H9 (cell line): ENCODE results near the gene RIOK1. TPM values are rescaled to one million over a fixed set of nuclear protein-coding genes. Genes with fewer than 3 reads are reported as not detected.

Source experiments
- DNase-seq: peaks from one replicate; pipeline ENCODE4 v3.0.0-alpha.2; 2017
- H2AFZ ChIP-seq: one replicate; pipeline ENCODE4 v1.6.1; 2013; ENCODE audit warnings: mild to moderate bottlenecking, low read length, control low read depth, moderate library complexity
- H2AK5ac ChIP-seq: 2 replicates; pipeline ENCODE4 v1.6.1; 2013; ENCODE audit warnings: low read length, control low read depth, mixed read lengths; ENCODE audit not compliant: insufficient read length
- H2BK120ac ChIP-seq: one replicate; pipeline ENCODE4 v1.6.1; 2013; ENCODE audit warnings: low read depth, mild to moderate bottlenecking, low read length, control low read depth, inconsistent platforms; ENCODE audit not compliant: poor library complexity, severe bottlenecking
- H2BK12ac ChIP-seq: 2 replicates; pipeline ENCODE4 v1.6.1; 2013; ENCODE audit warnings: low read length, control low read depth, mixed read lengths, low read depth; ENCODE audit not compliant: insufficient read length
- H2BK15ac ChIP-seq: 2 replicates; pipeline ENCODE4 v1.6.1; 2013; ENCODE audit warnings: low read depth, low read length, control low read depth
- H2BK20ac ChIP-seq: one replicate; pipeline ENCODE4 v1.6.1; 2013; ENCODE audit warnings: low read depth, mild to moderate bottlenecking, low read length, control low read depth, inconsistent platforms; ENCODE audit not compliant: poor library complexity, severe bottlenecking
- H2BK5ac ChIP-seq: 2 replicates; pipeline ENCODE4 v1.6.1; 2013; ENCODE audit warnings: low read length, control low read depth, mixed read lengths; ENCODE audit not compliant: insufficient read length
- H3K14ac ChIP-seq: 2 replicates; pipeline ENCODE4 v1.6.1; 2013; ENCODE audit warnings: low read length, control low read depth; ENCODE audit not compliant: insufficient read depth
- H3K18ac ChIP-seq: 2 replicates; pipeline ENCODE4 v1.6.1; 2013; ENCODE audit warnings: low read depth, mild to moderate bottlenecking, mixed read lengths, low read length, control low read depth; ENCODE audit not compliant: insufficient read length
- H3K23ac ChIP-seq: 2 replicates; pipeline ENCODE4 v1.6.1; 2013; ENCODE audit warnings: low read length, control low read depth, mixed read lengths, low read depth; ENCODE audit not compliant: insufficient read length
- H3K23me2 ChIP-seq: 2 replicates; pipeline ENCODE4 v1.6.1; 2013; ENCODE audit warnings: low read depth, mild to moderate bottlenecking, mixed read lengths, low read length, control low read depth; ENCODE audit not compliant: insufficient read length, poor library complexity, severe bottlenecking
- H3K27ac ChIP-seq: 2 replicates; pipeline ENCODE4 v1.5.1; 2013; ENCODE audit warnings: low read length, control low read depth, mixed read lengths, low read depth; ENCODE audit not compliant: insufficient read length
- H3K27me3 ChIP-seq: 2 replicates; pipeline ENCODE4 v1.6.1; 2013; ENCODE audit warnings: low read length, control low read depth, inconsistent platforms; ENCODE audit not compliant: insufficient read depth
- H3K4ac ChIP-seq: 2 replicates; pipeline ENCODE4 v1.6.1; 2013; ENCODE audit warnings: low read depth, mild to moderate bottlenecking, control low read depth, inconsistent platforms, low read length, moderate library complexity
- H3K4me1 ChIP-seq: 2 replicates; pipeline ENCODE4 v1.6.1; 2013; ENCODE audit warnings: low read length, control low read depth, inconsistent platforms; ENCODE audit not compliant: insufficient read depth
- H3K4me2 ChIP-seq: 2 replicates; pipeline ENCODE4 v1.6.1; 2013; ENCODE audit warnings: low read length, control low read depth, mixed read lengths; ENCODE audit not compliant: insufficient read length, insufficient read depth
- H3K56ac ChIP-seq: 2 replicates; pipeline ENCODE4 v1.6.1; 2013; ENCODE audit warnings: low read depth, mild to moderate bottlenecking, mixed read lengths, low read length, control low read depth; ENCODE audit not compliant: insufficient read length
- H3K79me1 ChIP-seq: 2 replicates; pipeline ENCODE4 v1.6.1; 2013; ENCODE audit warnings: low read depth, mild to moderate bottlenecking, moderate library complexity, low read length, control low read depth, inconsistent platforms; ENCODE audit not compliant: insufficient read depth, poor library complexity, severe bottlenecking
- H3K79me2 ChIP-seq: 2 replicates; pipeline ENCODE4 v1.6.1; 2013; ENCODE audit warnings: low read length, control low read depth, inconsistent platforms; ENCODE audit not compliant: insufficient read depth
- H3K9ac ChIP-seq: 2 replicates; pipeline ENCODE4 v1.6.1; 2013; ENCODE audit warnings: low read length, control low read depth, mixed read lengths; ENCODE audit not compliant: insufficient read length; ENCODE audit errors: extremely low read depth
- H3K9me3 ChIP-seq: one replicate; pipeline ENCODE4 v1.6.1; 2013; ENCODE audit warnings: low read depth, low read length, inconsistent platforms; ENCODE audit not compliant: control insufficient read depth
- H3T11ph ChIP-seq: one replicate; pipeline ENCODE4 v1.6.1; 2013; ENCODE audit warnings: mild to moderate bottlenecking, low read length, control low read depth, inconsistent platforms
- H4K20me1 ChIP-seq: one replicate; pipeline ENCODE4 v1.6.1; 2013; ENCODE audit not compliant: control insufficient read depth, insufficient read length, insufficient read depth
- H4K5ac ChIP-seq: 2 replicates; pipeline ENCODE4 v1.6.1; 2013; ENCODE audit warnings: low read depth, mild to moderate bottlenecking, mixed read lengths, low read length, control low read depth; ENCODE audit not compliant: insufficient read length
- H4K8ac ChIP-seq: replicated peaks from 2 replicates; pipeline ENCODE4 v1.6.1; 2013; ENCODE audit warnings: low read length, control low read depth, mixed read lengths, low read depth; ENCODE audit not compliant: insufficient read length
- H4K91ac ChIP-seq: 2 replicates; pipeline ENCODE4 v1.6.1; 2013; ENCODE audit warnings: low read depth, mild to moderate bottlenecking, moderate library complexity, mixed read lengths, low read length, control low read depth; ENCODE audit not compliant: insufficient read length
- H3K27ac Mint-ChIP-seq, 3 experiments: 2 replicates in 2 of 3; 3 replicates in 1 of 3; pipeline ENCODE4 v1.8.0; 2020 to 2021; ENCODE audit warnings: mixed read lengths in 3 of 3, mild to moderate bottlenecking in 1 of 3, moderate library complexity in 1 of 3
- H3K27me3 Mint-ChIP-seq: 2 replicates; pipeline ENCODE4 v1.8.0; 2021; ENCODE audit warnings: low read depth, mild to moderate bottlenecking, moderate library complexity, mixed read lengths
- H3K36me3 Mint-ChIP-seq, 3 experiments: 2 replicates in 2 of 3; 3 replicates in 1 of 3; pipeline ENCODE4 v1.8.0; 2020 to 2021; ENCODE audit warnings: low read depth in 3 of 3, mixed read lengths in 3 of 3; ENCODE audit not compliant: insufficient read depth in 1 of 3
- H3K4me1 Mint-ChIP-seq, 2 experiments: 2 replicates each; pipeline ENCODE4 v1.8.0; 2020; ENCODE audit warnings: mixed read lengths in 2 of 2
- H3K4me3 Mint-ChIP-seq, 2 experiments: 2 replicates in 1 of 2; 3 replicates in 1 of 2; pipeline ENCODE4 v1.8.0; 2020 to 2021; ENCODE audit warnings: mild to moderate bottlenecking in 2 of 2, mixed read lengths in 2 of 2, moderate library complexity in 1 of 2
- H3K9me3 Mint-ChIP-seq, 2 experiments: 2 replicates in 1 of 2; 3 replicates in 1 of 2; pipeline ENCODE4 v1.8.0; 2020; ENCODE audit warnings: mild to moderate bottlenecking in 2 of 2, mixed read lengths in 2 of 2, moderate library complexity in 1 of 2
- CTCF ChIP-seq: fragments of 200-600 bp; sonication (generic); conservative IDR thresholded peaks from 3 replicates; pipeline ENCODE4 v1.8.0; 2021; ENCODE audit warnings: antibody characterized with exemption, mild to moderate bottlenecking
- WGBS: extraction: QIAGEN DNeasy Blood & Tissue Kit; methylation state at CpG from one replicate; pipeline ENCODE4 v1.1.7; 2013; ENCODE audit warnings: missing lambda C conversion rate, low lambda C conversion rate, mixed read lengths; ENCODE audit not compliant: insufficient read length; ENCODE audit errors: extremely low coverage; 5-methylcytosine and 5-hydroxymethylcytosine counted together
- total RNA-seq: library from RNA; stranded (reverse); gene quantifications from 2 replicates; pipeline ENCODE4 v1.2.1, GENCODE V29; 2021

Gene RIOK1
- total RNA-seq, 1 experiment from 2014 or later, result 40.0 TPM

GRCh38 chr6:7452898-7453297, 63.3 kb downstream of the RIOK1 start:
- Mint-ChIP-seq H3K27ac (no peak overlapping the region), H3K27me3 (no peaks in the 10 kb centered on the region; the same call in none of the 2 replicates), H3K4me1 (peaks cover 11% of the 10 kb centered on the region in 2 experiments), H3K9me3 (peaks cover 0 to 2% of the 10 kb centered on the region in 2 experiments; a peak in 3 of 5 replicates), H3K36me3 (peaks cover 0 to 7% (median 6%) of the 10 kb centered on the region in 3 experiments; a peak in 1 of 7 replicates), H3K4me3 (no peak overlapping the region)
- Histone ChIP-seq H3K79me2 (no peaks in the 10 kb centered on the region), H3K9me3 (no peaks in the 10 kb centered on the region), H3T11ph (no peak overlapping the region), H4K8ac (no peak overlapping the region), H3K79me1 (no peaks in the 10 kb centered on the region), H3K14ac (no peak overlapping the region), H3K4ac (no peak overlapping the region), H3K4me2 (no peak overlapping the region), H3K27ac (no peak overlapping the region), H3K27me3 (no peaks in the 10 kb centered on the region), H2BK20ac (no peak overlapping the region), H2AK5ac (no peak overlapping the region), H2AFZ (no peak overlapping the region), H3K9ac (no peak overlapping the region), H3K23ac (no peak overlapping the region), H2BK5ac (no peak overlapping the region), H2BK120ac (no peak overlapping the region), H4K20me1 (no peaks in the 10 kb centered on the region), H3K23me2 (no peaks in the 10 kb centered on the region), H3K56ac (no peak overlapping the region), H3K4me1 (peaks cover 7% of the 10 kb centered on the region; the same call in 1 of the 2 replicates), H4K5ac (no peak overlapping the region), H4K91ac (no peak overlapping the region), H2BK15ac (no peak overlapping the region), H2BK12ac (no peak overlapping the region), H3K18ac (no peak overlapping the region)
- DNase-seq, result no peak
- no peak for TF ChIP-seq CTCF
- no CpG with 5 or more reads among the region's 6 CpGs for WGBS
